Mesodermal cell (in vitro differentiated cells): ENCODE results near the gene GCSAM.
A peak's percentile ranks its signal among the peaks of the same experiment; 100 is the strongest.

Experiments used
- H3K27ac ChIP-seq: 2 replicates; pipeline ENCODE4 v1.7.0; 2013; ENCODE audit warnings: mild to moderate bottlenecking, low read depth, low read length, moderate library complexity; ENCODE audit not compliant: severe bottlenecking
- H3K36me3 ChIP-seq: 2 replicates; pipeline ENCODE4 v1.7.1; 2013; ENCODE audit warnings: mild to moderate bottlenecking, low read length, moderate library complexity; ENCODE audit not compliant: control insufficient read depth, insufficient read depth
- H3K4me1 ChIP-seq: one replicate; pipeline ENCODE4 v1.7.1; 2013; ENCODE audit warnings: mild to moderate bottlenecking, low read length; ENCODE audit not compliant: insufficient read depth, control insufficient read depth, poor library complexity, severe bottlenecking
- H3K4me3 ChIP-seq: 2 replicates; pipeline ENCODE4 v1.7.0; 2013; ENCODE audit warnings: low read length, control low read depth, mild to moderate bottlenecking; ENCODE audit not compliant: insufficient read depth, poor library complexity, severe bottlenecking; ENCODE audit errors: extremely low read depth
- H3K9me3 ChIP-seq: 2 replicates; pipeline ENCODE4 v1.7.1; 2013; ENCODE audit warnings: mild to moderate bottlenecking, low read length, moderate library complexity; ENCODE audit not compliant: control insufficient read depth
- WGBS, 2 experiments: methylation state at CpG; one replicate each; pipeline ENCODE4 v1.1.5; 2013; ENCODE audit warnings: missing lambda C conversion rate in 2 of 2; ENCODE audit not compliant: insufficient coverage in 2 of 2; 5-methylcytosine and 5-hydroxymethylcytosine counted together

The GCSAM gene

GRCh38 chr3:112138219-112138969, 5.3 kb upstream of the GCSAM start:
- peaks cover 3% of the 10 kb centered on the region for H3K9me3 ChIP-seq
- no peak overlapping the region for H3K27ac ChIP-seq
- H3K4me3 ChIP-seq: no peak overlapping the region
- 50 to 83% methylated on average over 1 of the region's 1 CpG for WGBS, 2 experiments
- no peaks in the 10 kb centered on the region for H3K36me3 ChIP-seq
- no peaks in the 10 kb centered on the region for H3K4me1 ChIP-seq

GRCh38 chr3:112137781-112138180, 4.7 kb upstream of the GCSAM start:
- H3K9me3 ChIP-seq: peaks cover under 1% of the 10 kb centered on the region
- H3K36me3 ChIP-seq: no peaks in the 10 kb centered on the region
- no peak overlapping the region for H3K4me3 ChIP-seq
- no peaks in the 10 kb centered on the region for H3K4me1 ChIP-seq
- 100% methylated on average over 1 of the region's 4 CpGs for WGBS, 2 experiments
- H3K27ac ChIP-seq: no peak overlapping the region

- no CpG with 5 or more reads among the region's 5 CpGs for WGBS, 2 experiments
These were observed 4.1 kb upstream of the GCSAM start for GRCh38 chr3:112136959-112137693.

GRCh38 chr3:112136046-112136445, 3.0 kb upstream of the GCSAM start:
- Histone ChIP-seq H3K36me3 (no peaks in the 10 kb centered on the region), H3K9me3 (no peaks in the 10 kb centered on the region), H3K4me1 (no peaks in the 10 kb centered on the region), H3K4me3 (no peak overlapping the region), H3K27ac (no peak overlapping the region)
- 100% methylated on average over 1 of the region's 1 CpG; no CpG with 5 or more reads in 1 of the 2 experiments for WGBS, 2 experiments

More at GRCh38 chr3:112136959-112137693, 4.1 kb upstream of the GCSAM start:
- Histone ChIP-seq H3K9me3 (no peaks in the 10 kb centered on the region), H3K4me3 (no peak overlapping the region), H3K36me3 (no peaks in the 10 kb centered on the region), H3K4me1 (no peaks in the 10 kb centered on the region), H3K27ac (peak overlapping the region; percentile 54)

- 87 to 97% methylated on average over 3 to 6 of the region's 8 CpGs for WGBS, 2 experiments
- Histone ChIP-seq H3K9me3 (no peaks in the 10 kb centered on the region), H3K4me3 (no peak overlapping the region), H3K4me1 (no peaks in the 10 kb centered on the region), H3K27ac (no peak overlapping the region), H3K36me3 (no peaks in the 10 kb centered on the region)
These were observed 1.5 kb upstream of the GCSAM start for GRCh38 chr3:112134335-112135124.

GRCh38 chr3:112133626-112134334, 732 bp upstream of the GCSAM start:
- Histone ChIP-seq H3K27ac (no peak overlapping the region), H3K36me3 (peaks cover 2% of the 10 kb centered on the region), H3K9me3 (no peaks in the 10 kb centered on the region), H3K4me1 (peaks cover 6% of the 10 kb centered on the region), H3K4me3 (no peak overlapping the region)
- WGBS, 2 experiments: 90% methylated on average over 2 of the region's 5 CpGs; no CpG with 5 or more reads in 1 of the 2 experiments

GRCh38 chr3:112132554-112132953, 494 bp downstream of the GCSAM start:
- Histone ChIP-seq H3K36me3 (peaks cover 5% of the 10 kb centered on the region), H3K27ac (no peak overlapping the region), H3K9me3 (no peaks in the 10 kb centered on the region), H3K4me3 (no peak overlapping the region), H3K4me1 (peaks cover 7% of the 10 kb centered on the region)
- no CpG with 5 or more reads among the region's 1 CpG for WGBS, 2 experiments

GRCh38 chr3:112132088-112132487, 960 bp downstream of the GCSAM start:
- 100% methylated on average over 1 of the region's 3 CpGs for WGBS, 2 experiments
- Histone ChIP-seq H3K36me3 (peaks cover 5% of the 10 kb centered on the region), H3K4me1 (peaks cover 7% of the 10 kb centered on the region), H3K27ac (no peak overlapping the region), H3K4me3 (no peak overlapping the region), H3K9me3 (no peaks in the 10 kb centered on the region)

GRCh38 chr3:112131111-112131510, 1.9 kb downstream of the GCSAM start:
- Histone ChIP-seq H3K36me3 (peaks cover 5% of the 10 kb centered on the region), H3K9me3 (no peaks in the 10 kb centered on the region), H3K4me3 (no peak overlapping the region), H3K4me1 (peaks cover 15% of the 10 kb centered on the region), H3K27ac (no peak overlapping the region)
- WGBS, 2 experiments: no CpG with 5 or more reads among the region's 3 CpGs

GRCh38 chr3:112130638-112130993, 2.4 kb downstream of the GCSAM start:
- no peak overlapping the region for H3K27ac ChIP-seq
- H3K9me3 ChIP-seq: no peaks in the 10 kb centered on the region
- no peak overlapping the region for H3K4me3 ChIP-seq
- peaks cover 17% of the 10 kb centered on the region for H3K4me1 ChIP-seq
- WGBS, 2 experiments: 82 to 100% methylated on average over 1 of the region's 3 CpGs
- H3K36me3 ChIP-seq: peaks cover 5% of the 10 kb centered on the region
